ENCODE measurements around the gene SMG6.

SMG6 gene

GRCh38 chr17:2247005-2247404, 56.6 kb downstream of the SMG6 start:
- Histone ChIP-seq H3K36me3 (replicated peaks; ENCODE audit: low read depth, low read length) (peaks cover 3% of the 10 kb centered on the region), H3K4me2 (ENCODE audit: low read length) (no peak overlapping the region), H3K9ac (ENCODE audit: low read length) (no peak overlapping the region), H3K27me3 (ENCODE audit: low read depth, low read length) (no peaks in the 10 kb centered on the region), H3K9me3 (ENCODE audit: insufficient read depth, low read length) (no peaks in the 10 kb centered on the region), H3K79me2 (ENCODE audit: low read length) (no peaks in the 10 kb centered on the region), H3K4me3 (ENCODE audit: low read length) (no peak overlapping the region), H2AFZ (ENCODE audit: low read depth, low read length) (no peak overlapping the region), H4K20me1 (ENCODE audit: insufficient read depth, low read length) (peaks cover 3% of the 10 kb centered on the region; the same call in 1 of the 2 replicates), H3K27ac (ENCODE audit: low read length) (no peak overlapping the region), H3K4me1 (ENCODE audit: low read length) (no peaks in the 10 kb centered on the region)
- TF ChIP-seq EZH2phosphoT487 (IDR thresholded peaks at IDR 0.05; ENCODE audit: low read depth) = no peak
- TF ChIP-seq CTCF (IDR thresholded peaks at IDR 0.05; ENCODE audit: low read depth, low read length) = no peak

GRCh38 chr17:2244545-2245525, 58.8 kb downstream of the SMG6 start:
- Histone ChIP-seq H3K27me3 (ENCODE audit: low read depth, low read length) (no peaks in the 10 kb centered on the region), H3K36me3 (replicated peaks; ENCODE audit: low read depth, low read length) (peaks cover 3% of the 10 kb centered on the region), H3K4me2 (ENCODE audit: low read length) (no peak overlapping the region), H3K27ac (ENCODE audit: low read length) (no peak overlapping the region), H3K4me3 (ENCODE audit: low read length) (no peak overlapping the region), H4K20me1 (ENCODE audit: insufficient read depth, low read length) (peaks cover 7% of the 10 kb centered on the region; the same call in 1 of the 2 replicates), H3K4me1 (ENCODE audit: low read length) (peaks cover 13% of the 10 kb centered on the region), H3K9me3 (ENCODE audit: insufficient read depth, low read length) (no peaks in the 10 kb centered on the region), H3K79me2 (ENCODE audit: low read length) (no peaks in the 10 kb centered on the region), H3K9ac (ENCODE audit: low read length) (no peak overlapping the region), H2AFZ (ENCODE audit: low read depth, low read length) (no peak overlapping the region)
- peak; percentile 86 for TF ChIP-seq CTCF (IDR thresholded peaks at IDR 0.05; ENCODE audit: low read depth, low read length)
- no peak for TF ChIP-seq EZH2phosphoT487 (IDR thresholded peaks at IDR 0.05; ENCODE audit: low read depth)

GRCh38 chr17:2243953-2244352, 59.6 kb downstream of the SMG6 start:
- TF ChIP-seq EZH2phosphoT487 (IDR thresholded peaks at IDR 0.05; ENCODE audit: low read depth) = no peak
- no peak for TF ChIP-seq CTCF (IDR thresholded peaks at IDR 0.05; ENCODE audit: low read depth, low read length)
- H3K27me3 ChIP-seq (ENCODE audit: low read depth, low read length) = no peaks in the 10 kb centered on the region
- H3K27ac ChIP-seq (ENCODE audit: low read length) = no peak overlapping the region
- no peaks in the 10 kb centered on the region for H3K9me3 ChIP-seq (ENCODE audit: insufficient read depth, low read length)
- H3K79me2 ChIP-seq (ENCODE audit: low read length) = no peaks in the 10 kb centered on the region
- H4K20me1 ChIP-seq (ENCODE audit: insufficient read depth, low read length) = peaks cover 7% of the 10 kb centered on the region; the same call in 1 of the 2 replicates
- H3K36me3 ChIP-seq (replicated peaks; ENCODE audit: low read depth, low read length) = peaks cover 3% of the 10 kb centered on the region
- no peak overlapping the region for H3K4me3 ChIP-seq (ENCODE audit: low read length)
- peaks cover 20% of the 10 kb centered on the region for H3K4me1 ChIP-seq (ENCODE audit: low read length)
- H3K4me2 ChIP-seq (ENCODE audit: low read length) = no peak overlapping the region
- H3K9ac ChIP-seq (ENCODE audit: low read length) = no peak overlapping the region
- no peak overlapping the region for H2AFZ ChIP-seq (ENCODE audit: low read depth, low read length)

GRCh38 chr17:2241823-2242222, 61.8 kb downstream of the SMG6 start:
- no peaks in the 10 kb centered on the region for H3K27me3 ChIP-seq (ENCODE audit: low read depth, low read length)
- no peak overlapping the region for H3K9ac ChIP-seq (ENCODE audit: low read length)
- peaks cover 30% of the 10 kb centered on the region for H3K4me1 ChIP-seq (ENCODE audit: low read length)
- peaks cover 3% of the 10 kb centered on the region for H3K36me3 ChIP-seq (replicated peaks; ENCODE audit: low read depth, low read length)
- no peaks in the 10 kb centered on the region for H3K9me3 ChIP-seq (ENCODE audit: insufficient read depth, low read length)
- no peak for TF ChIP-seq CTCF (IDR thresholded peaks at IDR 0.05; ENCODE audit: low read depth, low read length)
- no peak for TF ChIP-seq EZH2phosphoT487 (IDR thresholded peaks at IDR 0.05; ENCODE audit: low read depth)
- H2AFZ ChIP-seq (ENCODE audit: low read depth, low read length) = no peak overlapping the region
- H3K27ac ChIP-seq (ENCODE audit: low read length) = no peak overlapping the region
- peaks cover 7% of the 10 kb centered on the region; the same call in 1 of the 2 replicates for H4K20me1 ChIP-seq (ENCODE audit: insufficient read depth, low read length)
- no peak overlapping the region for H3K4me3 ChIP-seq (ENCODE audit: low read length)
- no peak overlapping the region for H3K4me2 ChIP-seq (ENCODE audit: low read length)
- H3K79me2 ChIP-seq (ENCODE audit: low read length) = no peaks in the 10 kb centered on the region
